Activated T-helper 17 cell treated with anti-CD3 and anti-CD28 coated beads, Interleukin-2, amount 50 U/mL, for 72 hours (primary cell): ENCODE results near the gene DCAF11. TPM values are rescaled to one million over a fixed set of nuclear protein-coding genes. Genes with fewer than 3 reads are reported as not detected.

Source experiments
- ATAC-seq: fragments of 150-1000 bp; cut with Tn5 transposase; replicated peaks from 2 replicates; pipeline ENCODE4 v1.10.0; 2021; ENCODE audit warnings: mild to moderate bottlenecking, moderate library complexity
- H3K27ac Mint-ChIP-seq: one replicate; pipeline ENCODE4 v1.8.0; 2022; ENCODE audit warnings: mixed read lengths
- H3K27me3 Mint-ChIP-seq: one replicate; pipeline ENCODE4 v1.8.0; 2022; ENCODE audit warnings: mixed read lengths
- H3K36me3 Mint-ChIP-seq: one replicate; pipeline ENCODE4 v1.8.0; 2022; ENCODE audit warnings: low read depth, mild to moderate bottlenecking, mixed read lengths
- H3K4me1 Mint-ChIP-seq: one replicate; pipeline ENCODE4 v1.8.0; 2022; ENCODE audit warnings: mixed read lengths
- H3K4me3 Mint-ChIP-seq: one replicate; pipeline ENCODE4 v1.8.0; 2022; ENCODE audit warnings: mild to moderate bottlenecking, mixed read lengths
- H3K9me3 Mint-ChIP-seq: one replicate; pipeline ENCODE4 v1.8.0; 2022; ENCODE audit warnings: mixed read lengths
- total RNA-seq, 2 donors: library from RNA; stranded (reverse); gene quantifications; one replicate each; pipeline ENCODE4 v1.2.3, GENCODE V29; 2022

The DCAF11 gene
- total RNA-seq, 2 donors from 2014 or later: 72.4 to 94.8 TPM

DNA sequence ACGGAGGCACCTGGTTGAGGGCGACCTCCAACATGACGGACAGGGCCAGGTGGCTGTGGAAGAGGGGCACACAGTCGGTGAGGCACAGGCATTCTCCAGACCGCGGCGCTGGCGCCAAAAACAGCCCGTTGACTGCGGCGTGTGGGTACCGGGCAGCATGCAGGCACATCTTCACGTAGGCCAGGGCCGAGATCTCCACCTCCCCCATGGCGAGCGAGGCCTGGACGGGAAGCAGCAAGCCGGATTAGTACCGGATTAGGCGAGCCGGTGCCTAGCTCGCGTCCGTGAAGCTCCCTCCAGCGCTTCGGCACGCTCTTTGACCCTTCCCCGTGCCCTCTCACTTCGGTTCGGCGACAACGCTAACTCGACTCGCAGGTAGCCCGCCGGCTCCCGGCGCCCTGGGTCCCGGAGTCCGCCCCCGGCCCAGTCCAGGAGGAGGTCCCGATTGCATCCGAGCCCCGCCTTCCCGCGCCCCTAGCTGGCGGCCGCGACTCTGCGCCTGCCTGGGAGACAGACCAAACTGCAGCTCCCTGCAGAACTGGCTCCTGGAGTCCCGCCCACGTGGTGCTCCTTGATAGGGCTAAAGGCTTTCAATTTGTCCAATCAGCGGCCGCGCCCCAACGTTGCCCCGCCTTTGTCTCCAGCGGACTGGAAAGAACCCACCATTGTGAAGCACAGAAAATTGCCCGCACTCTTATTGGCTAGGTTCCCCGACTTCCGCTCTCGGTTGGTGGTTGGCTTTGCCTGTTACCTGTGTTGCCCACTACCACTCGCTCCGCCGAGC lies 26.7 kb downstream of the DCAF11 start, which contains the start of gene EMC9:
Gene EMC9, minus strand, starts transcription at position 495 of the 784 bp plus-strand sequence. Its CDS starts 287 bp downstream, at position 208.
- peaks cover 99% of the 10 kb centered on the region for H3K36me3 Mint-ChIP-seq
- H3K4me1 Mint-ChIP-seq: peaks cover 55% of the 10 kb centered on the region
- H3K9me3 Mint-ChIP-seq: no peaks in the 10 kb centered on the region
- peak within 1 kb of the TSS; percentile 86 for H3K4me3 Mint-ChIP-seq
- H3K27me3 Mint-ChIP-seq: no peaks in the 10 kb centered on the region
- peak; percentile 90 for ATAC-seq
- peak within 1 kb of the TSS; percentile 90 for H3K27ac Mint-ChIP-seq

DNA sequence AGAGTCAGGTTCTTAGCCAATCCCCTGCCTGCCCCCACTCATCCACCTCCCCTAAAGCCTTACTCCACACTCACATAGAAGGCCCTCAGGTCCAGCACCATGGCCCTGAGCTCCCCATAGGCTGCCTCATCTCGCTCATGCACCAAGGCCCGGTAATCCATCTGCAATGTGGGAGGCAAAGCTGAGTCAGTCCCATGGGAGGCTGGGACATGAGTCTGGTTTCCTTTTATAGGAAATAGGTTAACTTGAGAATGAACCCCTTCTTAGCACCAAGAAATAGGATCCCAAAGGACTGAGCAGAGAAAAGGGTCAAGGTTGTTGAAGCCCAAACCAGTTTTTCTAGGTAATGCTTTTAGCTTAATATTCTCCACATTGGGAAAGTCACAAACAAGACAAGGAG lies 28.9 kb downstream of the DCAF11 start:
- no peaks in the 10 kb centered on the region for H3K9me3 Mint-ChIP-seq
- no peak for ATAC-seq
- H3K27me3 Mint-ChIP-seq: no peaks in the 10 kb centered on the region
- H3K36me3 Mint-ChIP-seq: peaks cover 85% of the 10 kb centered on the region
- H3K4me3 Mint-ChIP-seq: peak overlapping the region; percentile 86
- H3K27ac Mint-ChIP-seq: no peak overlapping the region
- peaks cover 46% of the 10 kb centered on the region for H3K4me1 Mint-ChIP-seq

- no peak for ATAC-seq
- peak overlapping the region; percentile 91 for H3K4me3 Mint-ChIP-seq
- peaks cover 46% of the 10 kb centered on the region for H3K4me1 Mint-ChIP-seq
- peaks cover 85% of the 10 kb centered on the region for H3K36me3 Mint-ChIP-seq
- no peak overlapping the region for H3K27ac Mint-ChIP-seq
- no peaks in the 10 kb centered on the region for H3K9me3 Mint-ChIP-seq
- H3K27me3 Mint-ChIP-seq: no peaks in the 10 kb centered on the region
These were observed 29.9 kb downstream of the DCAF11 start for GRCh38 chr14:24144451-24144850.

DNA sequence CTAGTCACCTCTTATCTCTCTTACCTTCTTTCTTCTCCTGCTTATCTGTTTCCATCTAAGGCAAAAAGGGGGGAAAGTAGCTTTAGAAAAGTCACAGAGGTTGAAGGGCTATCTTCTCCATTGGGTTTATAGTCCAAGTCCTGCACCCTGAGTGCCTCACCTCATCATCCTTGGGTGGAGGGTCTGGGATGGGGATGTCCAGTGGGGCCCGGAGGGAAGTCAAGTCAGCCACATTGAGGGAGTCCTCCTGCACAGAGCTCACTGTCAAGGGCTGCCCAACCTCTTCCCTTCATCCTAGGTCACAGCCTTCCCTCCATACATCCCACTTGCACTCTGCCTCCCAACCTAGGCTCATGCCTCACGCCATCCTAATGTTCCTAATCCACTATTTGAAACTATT lies 30.6 kb downstream of the DCAF11 start:
- Mint-ChIP-seq H3K4me1 (peaks cover 46% of the 10 kb centered on the region), H3K4me3 (peak overlapping the region; percentile 91)
- ATAC-seq: no peak

DNA sequence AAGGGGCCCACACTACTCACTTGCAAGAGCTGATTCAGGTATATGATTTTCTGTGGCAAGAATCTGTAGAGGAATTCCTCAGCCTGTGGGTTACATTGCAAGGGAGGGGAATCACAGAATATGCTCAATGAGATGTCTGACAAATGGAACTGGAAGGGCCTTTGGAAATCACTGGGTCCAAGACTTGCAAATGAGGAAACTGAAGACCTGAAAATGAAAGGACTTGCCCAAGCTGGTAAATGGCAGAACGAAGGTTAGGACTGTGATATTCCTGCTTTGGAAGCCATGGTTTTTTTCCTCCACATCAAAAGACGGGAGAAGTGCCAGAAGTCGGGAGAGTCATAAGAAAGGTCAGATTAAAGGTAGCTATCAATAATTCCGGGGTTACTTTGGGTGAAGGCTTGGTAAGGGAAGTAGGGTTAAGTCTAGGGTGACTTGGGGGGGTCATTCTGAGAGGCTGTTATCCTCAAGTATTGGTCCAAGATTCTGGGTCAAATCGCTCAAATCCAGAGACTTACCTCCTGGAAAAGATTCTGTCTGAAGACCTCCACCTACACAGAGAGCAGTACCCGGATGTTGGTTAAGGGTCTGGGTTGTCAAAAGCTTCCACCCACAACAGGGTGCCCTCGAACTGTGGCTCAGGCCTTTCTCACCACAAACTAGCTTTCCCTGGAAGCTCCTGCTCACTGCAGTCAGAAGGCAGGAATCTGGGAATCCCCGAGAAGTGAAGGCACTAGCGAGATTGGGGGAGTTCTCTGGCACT lies 31.3 kb downstream of the DCAF11 start:
- Mint-ChIP-seq H3K9me3 (no peaks in the 10 kb centered on the region), H3K4me3 (peak overlapping the region; percentile 91), H3K4me1 (peaks cover 46% of the 10 kb centered on the region), H3K27me3 (no peaks in the 10 kb centered on the region), H3K27ac (peak overlapping the region; percentile 85), H3K36me3 (peaks cover 85% of the 10 kb centered on the region)
- no peak for ATAC-seq

More for the DNA sequence above, 30.6 kb downstream of the DCAF11 start:
- Mint-ChIP-seq H3K27ac (peak overlapping the region; percentile 85), H3K36me3 (peaks cover 85% of the 10 kb centered on the region), H3K9me3 (no peaks in the 10 kb centered on the region), H3K27me3 (no peaks in the 10 kb centered on the region)

DNA sequence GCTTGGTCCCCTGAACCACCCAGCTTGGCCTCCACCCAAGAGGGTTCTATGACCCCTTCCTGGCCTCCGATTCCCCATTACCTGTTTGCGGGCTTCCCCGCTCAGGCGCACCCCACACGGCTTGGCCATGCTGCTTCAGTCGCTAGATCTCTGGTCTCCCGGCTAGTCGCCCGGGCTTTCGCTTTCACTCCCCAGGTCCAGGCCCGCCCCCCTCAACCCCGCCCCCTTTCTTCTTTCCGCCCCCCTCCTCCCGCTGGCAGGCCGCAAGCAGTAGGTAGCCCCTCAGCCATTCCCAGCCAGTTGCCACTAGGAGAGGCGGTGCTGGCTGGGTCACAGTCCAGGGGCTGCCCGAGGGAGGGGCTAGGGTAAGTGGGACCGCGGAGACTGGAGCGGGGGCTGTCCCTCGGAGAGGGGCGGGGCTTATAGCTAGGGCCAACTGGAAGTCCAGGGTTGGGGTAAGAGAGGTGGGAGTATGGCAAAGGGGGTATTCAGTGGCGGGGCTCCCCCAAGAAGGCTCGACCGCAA lies 31.9 kb downstream of the DCAF11 start, which contains the start of gene PSME2:
Gene PSME2, minus strand, starts transcription at position 158 of the 525 bp plus-strand sequence. Its CDS starts 29 bp downstream, at position 129.
- Mint-ChIP-seq H3K4me3 (peak within 1 kb of the TSS; percentile 91), H3K4me1 (peaks cover 46% of the 10 kb centered on the region), H3K27me3 (no peaks in the 10 kb centered on the region), H3K36me3 (peaks cover 85% of the 10 kb centered on the region), H3K9me3 (no peaks in the 10 kb centered on the region), H3K27ac (peak within 1 kb of the TSS; percentile 85)
- ATAC-seq: peak; percentile 74

DNA sequence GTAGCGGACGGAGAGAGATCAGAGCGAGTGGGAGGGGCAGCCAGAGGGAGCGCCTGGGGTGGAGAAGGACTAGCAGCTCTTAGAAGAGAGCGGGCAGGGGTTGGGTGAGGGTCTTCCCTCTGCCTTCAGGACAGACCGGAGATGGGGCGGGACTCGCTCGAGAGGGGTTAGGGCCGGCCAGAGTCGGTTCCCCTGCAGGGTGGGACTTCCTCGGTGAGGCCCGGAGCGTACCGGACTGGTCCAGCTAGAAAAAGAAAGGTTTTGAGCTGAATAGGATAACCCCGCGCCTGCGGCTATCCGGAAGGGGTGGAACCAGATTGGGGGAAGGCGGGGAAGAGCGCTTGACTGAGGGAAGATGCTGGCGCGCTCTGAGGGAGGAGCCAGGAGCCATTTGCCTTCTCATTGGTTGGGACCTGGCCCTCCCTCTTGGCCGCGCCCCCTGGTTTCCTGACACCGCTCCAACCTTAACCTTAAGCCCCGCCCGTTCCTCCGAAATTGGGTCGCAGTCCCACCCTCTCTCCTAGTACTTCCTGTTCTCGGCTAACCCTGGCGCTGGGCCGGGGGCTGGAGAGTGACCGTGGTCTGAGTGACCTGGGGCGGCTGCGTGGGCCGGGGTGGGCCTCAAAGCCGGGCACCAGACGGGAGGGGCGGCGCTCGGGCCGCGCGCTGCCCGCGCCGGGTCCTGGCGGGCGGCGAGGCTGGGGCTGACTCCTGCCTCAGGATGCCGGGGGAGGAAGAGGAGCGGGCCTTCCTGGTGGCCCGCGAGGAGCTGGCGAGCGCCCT lies 32.6 kb downstream of the DCAF11 start, which contains the start of gene RNF31:
Gene RNF31, plus strand, starts transcription at position 521 of the 783 bp plus-strand sequence. Its CDS starts 201 bp downstream, at position 722.
- Mint-ChIP-seq H3K9me3 (no peaks in the 10 kb centered on the region), H3K4me3 (peak within 1 kb of the TSS; percentile 91), H3K4me1 (peaks cover 42% of the 10 kb centered on the region), H3K27ac (peak within 1 kb of the TSS; percentile 85), H3K27me3 (no peaks in the 10 kb centered on the region), H3K36me3 (peaks cover 85% of the 10 kb centered on the region)
- peak; percentile 91 for ATAC-seq

- Mint-ChIP-seq H3K4me1 (peaks cover 38% of the 10 kb centered on the region), H3K4me3 (peak overlapping the region; percentile 91), H3K9me3 (no peaks in the 10 kb centered on the region), H3K27me3 (no peaks in the 10 kb centered on the region), H3K27ac (peak overlapping the region; percentile 85), H3K36me3 (peaks cover 85% of the 10 kb centered on the region)
- ATAC-seq: no peak
These were observed 33.3 kb downstream of the DCAF11 start for GRCh38 chr14:24147761-24148428.

GRCh38 chr14:24149302-24149969 lies 34.9 kb downstream of the DCAF11 start:
- Mint-ChIP-seq H3K4me1 (peaks cover 26% of the 10 kb centered on the region), H3K4me3 (peak overlapping the region; percentile 91), H3K27me3 (no peaks in the 10 kb centered on the region), H3K27ac (peak overlapping the region; percentile 85), H3K36me3 (peaks cover 78% of the 10 kb centered on the region), H3K9me3 (no peaks in the 10 kb centered on the region)
- no peak for ATAC-seq

- H3K9me3 Mint-ChIP-seq: no peaks in the 10 kb centered on the region
- no peak overlapping the region for H3K27ac Mint-ChIP-seq
These were observed 35.5 kb downstream of the DCAF11 start for GRCh38 chr14:24150061-24150460.

DNA sequence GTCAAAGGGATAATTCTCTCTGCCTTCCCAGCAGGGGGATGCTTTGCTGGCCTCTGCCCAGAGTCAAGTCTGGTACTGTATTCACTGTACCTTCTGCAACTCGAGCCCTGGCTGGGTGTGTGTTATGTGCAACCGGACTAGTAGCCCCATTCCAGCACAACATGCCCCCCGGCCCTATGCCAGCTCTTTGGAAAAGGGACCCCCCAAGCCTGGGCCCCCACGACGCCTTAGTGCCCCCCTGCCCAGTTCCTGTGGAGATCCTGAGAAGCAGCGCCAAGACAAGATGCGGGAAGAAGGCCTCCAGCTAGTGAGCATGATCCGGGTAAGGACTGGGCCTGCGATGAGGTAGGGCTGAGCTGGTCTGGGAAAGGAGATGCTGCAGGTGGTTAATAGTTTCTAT lies 36.0 kb downstream of the DCAF11 start:
- H3K27me3 Mint-ChIP-seq: no peaks in the 10 kb centered on the region

More at GRCh38 chr14:24150061-24150460, 35.5 kb downstream of the DCAF11 start:
- Mint-ChIP-seq H3K36me3 (peaks cover 78% of the 10 kb centered on the region), H3K4me3 (no peak overlapping the region), H3K4me1 (peaks cover 23% of the 10 kb centered on the region), H3K27me3 (no peaks in the 10 kb centered on the region)
- ATAC-seq: no peak

DNA sequence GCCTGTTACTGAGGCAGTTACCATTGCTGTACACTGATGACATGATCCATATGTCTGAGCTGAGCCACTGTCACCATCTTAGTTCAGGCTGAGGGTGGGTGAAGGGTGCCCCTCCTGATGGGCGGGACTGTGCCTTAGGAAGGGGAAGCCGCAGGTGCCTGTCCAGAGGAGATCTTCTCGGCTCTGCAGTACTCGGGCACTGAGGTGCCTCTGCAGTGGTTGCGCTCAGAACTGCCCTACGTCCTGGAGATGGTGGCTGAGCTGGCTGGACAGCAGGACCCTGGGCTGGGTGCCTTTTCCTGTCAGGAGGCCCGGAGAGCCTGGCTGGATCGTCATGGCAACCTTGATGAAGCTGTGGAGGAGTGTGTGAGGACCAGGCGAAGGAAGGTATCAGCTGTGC lies 36.4 kb downstream of the DCAF11 start:
- Mint-ChIP-seq H3K27me3 (no peaks in the 10 kb centered on the region), H3K27ac (no peak overlapping the region), H3K4me3 (no peak overlapping the region), H3K9me3 (no peaks in the 10 kb centered on the region), H3K4me1 (peaks cover 15% of the 10 kb centered on the region), H3K36me3 (peaks cover 78% of the 10 kb centered on the region)
- ATAC-seq: no peak

More for the DNA sequence above, 36.0 kb downstream of the DCAF11 start:
- ATAC-seq: no peak
- Mint-ChIP-seq H3K36me3 (peaks cover 78% of the 10 kb centered on the region), H3K4me1 (peaks cover 18% of the 10 kb centered on the region), H3K9me3 (no peaks in the 10 kb centered on the region), H3K27ac (no peak overlapping the region), H3K4me3 (no peak overlapping the region)
